SIG-M5 treated with dmso at 0.1 percent for 504 hours (cell line): ENCODE data around the gene NTNG2.
"Not testable (repeated sequence)": the region's sequence is repeated elsewhere in the genome, so short reads cannot be mapped to it uniquely, and the experiment has no call there.

Source experiments
- DNase-seq: peaks from one replicate; lab custom pipeline; 2025; ENCODE audit not compliant: unreplicated experiment; lab: John Stamatoyannopoulos, UW

NTNG2 gene

GRCh38 chr9:132249123-132249522 lies 87.3 kb downstream of the NTNG2 start:
- no peak for DNase-seq

- no peak for DNase-seq
These were observed 87.8 kb downstream of the NTNG2 start for GRCh38 chr9:132249690-132250089.

GRCh38 chr9:132250324-132251262 lies 88.7 kb downstream of the NTNG2 start:
- DNase-seq, result no peak

DNA sequence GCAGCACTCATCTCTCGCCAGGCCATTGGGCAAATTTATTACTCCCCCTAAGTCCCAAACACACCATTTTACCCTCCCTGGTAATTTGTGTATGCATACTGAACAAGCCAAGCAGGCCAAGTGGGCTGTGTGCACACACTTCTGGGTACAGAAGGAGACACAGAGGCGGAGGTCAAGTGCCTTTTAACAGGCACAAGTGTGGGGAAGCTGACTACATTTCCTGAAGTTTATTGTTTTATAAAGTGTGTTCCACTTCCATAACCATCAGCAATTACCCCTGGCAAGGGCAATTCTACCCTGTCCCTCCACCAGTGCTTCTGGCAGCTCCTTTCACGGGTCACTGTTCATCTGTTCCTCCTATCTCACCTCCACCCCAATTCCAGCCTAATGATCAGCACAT lies 99.0 kb downstream of the NTNG2 start:
- no peak for DNase-seq

DNA sequence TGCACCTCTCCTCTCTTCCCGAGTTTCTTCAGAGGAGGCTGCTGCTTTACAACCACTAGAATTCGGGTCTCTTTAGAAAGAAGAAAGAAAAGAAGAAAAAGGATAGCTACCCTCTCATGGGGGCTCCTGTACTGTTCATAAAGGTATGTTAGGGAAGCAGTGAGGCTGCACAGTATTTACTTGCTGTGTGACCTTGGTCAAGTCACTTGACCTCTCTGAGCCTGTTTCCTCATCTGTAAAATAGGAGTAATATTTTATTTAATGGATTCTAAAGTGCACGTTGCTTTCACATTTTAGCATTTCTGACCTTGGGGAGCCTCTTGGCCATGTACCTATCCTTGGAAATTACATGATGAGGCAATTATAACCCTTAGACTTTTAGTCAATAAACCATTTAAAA lies 104.2 kb downstream of the NTNG2 start:
- DNase-seq, result no peak

- no peak for DNase-seq
These were observed 105.8 kb downstream of the NTNG2 start for GRCh38 chr9:132267660-132268059.

DNA sequence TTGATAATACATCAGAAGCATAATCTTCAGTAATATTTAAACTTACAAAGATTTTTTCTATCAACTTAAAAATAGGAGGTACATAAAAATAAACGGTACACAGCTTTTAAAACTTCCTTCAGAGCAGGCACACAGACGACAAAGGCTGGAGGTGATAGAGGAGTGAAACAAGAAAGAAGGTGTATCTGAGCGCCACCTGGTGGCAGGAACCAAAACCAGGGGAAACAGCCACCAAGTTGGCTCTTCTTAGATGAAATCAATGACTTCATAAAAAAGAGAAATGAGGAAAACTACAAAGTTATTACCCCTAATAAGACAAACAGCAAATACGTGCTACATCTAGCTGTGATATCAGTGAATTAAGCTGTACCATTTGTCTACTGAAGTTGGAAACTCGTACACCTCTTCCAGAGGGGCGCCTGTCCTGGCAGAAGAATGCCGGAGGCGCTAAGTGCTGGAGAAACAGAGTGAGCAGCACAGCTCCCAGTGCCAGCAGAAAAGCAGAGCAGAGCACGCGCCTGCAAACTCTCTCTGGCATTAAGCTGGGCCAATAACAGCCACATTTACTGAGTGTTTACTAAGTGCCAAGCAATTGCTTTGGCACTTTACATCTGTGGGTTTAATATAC lies 107.0 kb downstream of the NTNG2 start:
- peak; percentile 63 for DNase-seq

DNA sequence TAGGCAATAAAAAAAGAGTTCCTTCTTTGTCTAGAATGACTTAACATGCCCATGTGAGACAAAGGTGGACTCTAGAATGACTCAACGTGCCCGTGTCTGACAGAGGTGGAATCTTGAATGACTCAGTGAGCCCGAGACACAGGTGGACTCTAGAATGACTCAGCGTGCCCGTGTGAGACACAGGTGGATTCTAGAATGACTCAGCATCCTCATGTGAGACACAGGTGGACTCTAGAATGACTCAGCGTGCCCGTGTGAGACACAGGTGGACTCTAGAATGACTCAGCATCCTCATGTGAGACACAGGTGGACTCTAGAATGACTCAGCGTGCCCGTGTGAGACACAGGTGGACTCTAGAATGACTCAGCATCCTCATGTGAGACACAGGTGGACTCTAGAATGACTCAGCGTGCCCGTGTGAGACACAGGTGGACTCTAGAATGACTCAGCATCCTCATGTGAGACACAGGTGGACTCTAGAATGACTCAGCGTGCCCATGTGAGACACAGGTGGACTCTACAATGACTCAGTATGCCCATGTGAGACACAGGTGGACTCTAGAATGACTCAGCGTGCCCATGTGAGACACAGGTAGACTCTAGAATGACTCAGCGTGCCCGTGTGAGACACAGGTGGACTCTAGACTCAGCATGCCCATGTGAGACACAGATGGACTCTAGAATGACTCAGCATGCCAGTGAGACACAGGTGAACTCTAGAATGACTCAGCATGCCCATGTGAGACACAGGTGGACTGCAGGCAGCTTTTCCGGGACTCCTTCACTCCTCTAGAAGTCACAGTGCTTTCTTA lies 108.1 kb downstream of the NTNG2 start:
- DNase-seq, result not testable (repeated sequence)

- no peak for DNase-seq
These were observed 113.0 kb downstream of the NTNG2 start for GRCh38 chr9:132274861-132275260.

- DNase-seq, result no peak
These were observed 121.3 kb downstream of the NTNG2 start for GRCh38 chr9:132283165-132283564.

DNA sequence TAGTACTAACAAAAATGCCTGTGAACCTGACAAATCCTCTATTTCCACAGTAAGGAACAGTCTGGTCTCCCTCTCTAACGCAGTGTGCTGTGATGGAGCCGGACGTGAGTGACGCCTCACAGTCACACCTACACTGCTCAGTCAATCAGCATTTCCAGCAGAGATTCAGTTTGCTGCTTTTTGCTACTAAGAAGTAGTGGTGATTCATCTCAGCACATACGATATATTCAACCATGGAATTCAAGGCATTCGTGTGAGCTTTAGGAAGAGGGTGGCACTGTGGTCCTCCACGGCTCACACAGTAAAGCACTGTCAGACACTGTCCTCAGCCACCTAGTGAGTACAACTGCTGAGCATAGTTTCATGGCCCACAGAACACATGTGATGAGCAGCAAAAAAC lies 122.0 kb downstream of the NTNG2 start:
- DNase-seq, result no peak

GRCh38 chr9:132287256-132287760 lies 125.5 kb downstream of the NTNG2 start:
- no peak for DNase-seq

GRCh38 chr9:132288361-132288760 lies 126.5 kb downstream of the NTNG2 start:
- DNase-seq, result no peak

GRCh38 chr9:132288966-132289365 lies 127.1 kb downstream of the NTNG2 start:
- DNase-seq, result no peak

DNA sequence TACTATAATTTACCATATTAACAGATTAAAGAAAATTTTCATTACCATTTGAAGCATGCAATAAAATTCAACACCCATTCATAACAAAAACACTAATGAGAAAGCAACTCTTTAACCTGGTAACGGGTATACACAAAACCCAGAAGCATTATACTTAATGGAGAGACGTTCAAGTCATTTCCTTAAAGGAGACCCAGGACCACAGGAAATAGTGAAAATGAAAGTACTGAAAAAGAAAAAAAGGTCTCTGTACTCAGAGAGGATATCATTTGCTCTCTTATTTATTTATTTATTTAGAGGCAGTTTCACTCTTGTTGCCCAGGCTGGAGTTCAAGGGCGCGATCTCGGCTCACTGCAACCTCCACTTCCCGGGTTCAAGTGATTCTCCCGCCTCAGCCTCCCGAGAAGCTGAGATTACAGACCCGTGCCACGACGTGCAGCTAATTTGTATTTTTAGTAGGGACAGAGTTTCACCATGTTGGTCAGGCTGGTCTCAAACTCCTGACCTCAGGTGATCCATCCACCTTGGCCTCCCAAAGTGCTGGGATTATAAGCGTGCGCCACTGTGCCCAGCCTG lies 131.4 kb downstream of the NTNG2 start:
- DNase-seq, result no peak
